Measurements from ENCODE around the gene C4B.

C4B gene

DNA sequence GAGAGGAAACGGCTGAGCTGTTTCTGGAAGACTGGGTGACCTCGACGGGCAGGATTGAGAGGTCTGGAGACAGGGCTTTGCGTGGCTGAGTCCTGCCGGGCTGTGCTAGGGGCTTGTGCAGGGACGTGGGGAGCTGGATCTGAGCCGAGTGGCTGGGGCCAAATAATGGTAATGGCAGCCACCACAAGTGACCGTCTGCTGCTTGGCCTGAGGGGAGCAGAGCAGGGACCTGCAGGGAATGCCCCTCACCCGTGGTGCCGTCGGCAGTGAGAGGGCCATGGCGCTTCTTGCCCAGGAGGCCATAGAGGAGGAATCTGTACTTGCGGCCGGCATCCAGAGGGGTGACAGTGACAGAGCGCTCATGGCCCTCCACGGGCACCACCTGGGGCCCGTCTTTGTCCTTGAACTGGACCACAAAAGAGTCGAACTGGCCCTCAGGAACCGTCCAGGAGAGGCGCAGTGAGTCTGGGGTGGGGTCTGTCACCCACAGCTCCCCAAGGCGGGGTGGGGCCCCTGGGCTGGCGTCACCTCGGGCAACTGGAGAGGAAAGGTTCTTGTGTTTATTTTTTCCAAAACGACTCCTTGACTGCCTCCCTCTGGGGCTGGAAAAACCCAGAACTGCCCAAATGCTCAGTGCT lies 55.4 kb downstream of the C4B start:
- DNase-seq (ENCODE audit: low read depth, low spot score), result no peak
- H3K4me3 ChIP-seq (ENCODE audit: low read length), result no peak overlapping the region

DNA sequence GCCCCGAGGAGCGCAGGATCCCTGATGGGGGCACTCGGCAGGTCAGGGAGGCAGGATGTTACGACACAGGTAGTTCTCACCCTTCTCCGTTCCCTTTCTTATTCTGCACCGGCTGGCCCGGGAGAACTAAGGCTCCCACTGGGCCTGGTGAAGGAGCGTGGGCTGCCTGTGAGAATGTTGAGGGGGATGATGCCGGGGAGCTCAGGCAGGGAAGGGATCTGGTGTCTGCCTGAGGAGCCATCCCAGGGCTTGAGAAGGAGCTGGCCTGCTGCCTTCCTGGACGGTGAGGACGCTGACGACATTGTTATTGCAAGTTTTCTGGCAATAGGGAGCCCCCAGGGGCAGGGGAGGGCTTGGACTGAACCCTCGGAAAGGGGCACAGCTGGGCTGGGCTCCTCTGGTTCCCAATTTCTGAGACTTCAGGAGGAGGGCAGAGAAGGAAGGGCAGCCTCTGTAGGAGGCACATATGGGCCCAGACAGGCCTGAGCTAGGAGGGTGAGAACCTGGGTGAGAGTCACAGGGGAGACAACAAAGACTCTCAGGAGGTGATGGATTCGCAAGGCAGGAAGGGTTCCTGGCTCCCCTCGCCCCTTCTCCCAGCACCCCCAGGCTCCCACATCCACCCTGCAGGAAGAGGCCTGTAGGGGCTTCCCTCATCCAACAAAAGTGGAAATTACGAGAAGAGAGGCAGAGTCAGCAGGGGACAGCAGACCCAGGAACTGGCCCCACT lies 56.4 kb downstream of the C4B start:
- no peak for DNase-seq (ENCODE audit: low read depth, low spot score)
- no peak overlapping the region for H3K4me3 ChIP-seq (ENCODE audit: low read length)

DNA sequence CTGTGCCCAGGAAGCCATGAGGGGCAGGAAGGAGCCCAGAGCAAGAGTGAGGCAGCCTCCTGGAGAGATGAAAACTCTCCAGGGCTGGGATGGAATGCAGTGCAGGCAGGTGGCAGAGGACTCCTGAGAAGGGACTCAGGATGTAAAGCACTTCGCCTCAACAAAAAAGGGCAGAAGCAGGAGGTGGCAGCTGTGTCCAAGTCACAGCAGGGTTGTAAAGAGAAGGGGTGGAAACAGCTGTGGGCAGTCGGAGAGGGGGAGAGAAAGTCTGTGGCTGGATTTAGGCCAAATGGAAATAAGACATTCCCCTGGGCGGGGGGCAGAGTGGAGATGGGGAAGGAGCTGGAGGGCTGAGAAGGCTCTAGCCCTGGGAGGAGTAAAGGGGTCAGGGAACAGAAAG lies 58.5 kb downstream of the C4B start:
- no peak overlapping the region for H3K4me3 ChIP-seq (ENCODE audit: low read length)
- no peak for DNase-seq (ENCODE audit: low read depth, low spot score)

DNA sequence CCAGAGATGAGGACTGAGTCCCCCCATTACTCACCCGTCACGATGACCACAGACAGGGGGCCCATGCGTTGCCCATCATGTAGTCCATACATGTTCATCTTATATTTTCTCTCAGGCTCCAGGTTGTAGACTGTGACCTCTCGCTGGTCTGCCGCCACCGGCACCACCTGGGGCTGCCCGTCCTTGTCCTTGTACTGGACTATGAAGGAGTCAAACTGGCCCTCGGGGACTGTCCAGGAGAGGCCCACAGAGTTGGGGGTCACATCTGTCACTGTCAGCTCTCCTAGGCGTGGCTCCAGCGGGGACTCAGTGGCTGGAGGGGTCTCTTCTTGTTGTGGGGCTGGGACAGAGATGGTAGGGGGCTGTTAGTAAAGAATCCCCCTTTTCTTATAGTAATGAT lies 59.0 kb downstream of the C4B start:
- no peak for DNase-seq (ENCODE audit: low read depth, low spot score)
- no peak overlapping the region for H3K4me3 ChIP-seq (ENCODE audit: low read length)

DNA sequence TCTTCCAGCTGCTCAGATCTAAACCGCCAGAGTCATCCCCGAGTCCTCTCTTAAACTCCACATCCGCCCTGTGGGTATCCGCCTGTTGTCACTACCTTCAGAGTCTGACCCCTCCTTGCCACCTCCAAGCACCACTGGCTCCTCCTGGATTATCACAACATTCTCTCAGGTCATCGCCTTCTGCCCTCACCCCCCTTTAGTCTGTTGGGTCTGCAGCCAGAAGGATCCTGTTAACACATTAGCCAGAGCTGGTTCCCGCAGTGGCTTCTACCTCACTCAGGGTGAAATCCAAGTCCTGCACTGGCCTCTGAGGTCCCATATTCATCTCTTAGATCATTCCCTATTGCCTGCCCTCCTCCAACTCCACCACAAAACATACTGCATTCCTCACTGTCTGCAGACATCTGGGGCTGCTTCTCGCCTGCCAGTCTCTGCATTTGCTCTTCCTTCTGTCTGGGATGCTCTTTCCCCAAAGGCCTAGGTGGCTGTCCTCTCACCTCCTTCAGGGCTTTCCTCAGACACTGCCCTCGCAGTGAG lies 60.5 kb downstream of the C4B start:
- no peak for DNase-seq (ENCODE audit: low read depth, low spot score)
- no peak overlapping the region for H3K4me3 ChIP-seq (ENCODE audit: low read length)

DNA sequence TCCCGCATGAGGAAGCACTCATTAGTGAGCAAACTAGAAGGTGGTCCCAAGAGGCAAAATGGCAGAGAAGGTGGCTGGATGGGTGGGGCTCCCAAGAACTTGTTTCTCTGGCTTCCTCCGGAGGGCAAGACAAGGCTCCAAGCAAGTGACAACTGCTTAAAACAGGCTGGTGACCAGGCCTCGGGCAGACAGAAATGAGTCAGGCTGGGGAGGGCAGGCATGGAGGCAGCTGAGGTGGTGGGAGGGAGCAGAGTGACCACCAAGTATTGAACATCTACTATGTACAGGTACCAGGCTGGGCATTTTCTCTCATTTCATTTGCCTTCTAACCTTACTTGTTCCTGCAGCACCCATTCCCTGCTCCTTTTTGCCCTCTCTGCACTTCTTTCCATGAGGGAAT lies 61.2 kb downstream of the C4B start:
- no peak overlapping the region for H3K4me3 ChIP-seq (ENCODE audit: low read length)
- DNase-seq (ENCODE audit: low read depth, low spot score), result no peak

DNA sequence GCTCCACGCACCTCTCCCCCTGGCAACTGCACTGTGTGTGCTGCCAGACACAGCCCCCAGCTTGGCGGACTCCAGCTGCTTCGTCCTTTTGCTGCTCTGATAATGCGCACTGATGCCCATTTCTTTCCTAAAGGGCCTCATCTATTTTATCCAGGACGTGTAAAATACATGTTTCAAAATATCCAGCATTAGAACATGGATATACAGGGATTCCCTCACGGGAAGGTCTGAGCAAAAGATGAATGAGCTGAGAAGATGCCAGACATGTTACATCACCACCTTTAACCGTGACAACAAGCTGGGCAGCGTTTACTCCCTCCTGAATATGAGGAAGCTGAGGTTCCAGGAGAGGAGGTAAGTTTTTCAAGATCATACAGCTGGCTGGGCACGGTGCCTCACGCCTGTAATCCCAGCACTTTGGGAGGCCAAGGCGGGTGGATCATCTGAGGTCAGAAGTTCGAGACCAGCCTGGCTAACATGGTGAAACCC lies 61.8 kb downstream of the C4B start:
- DNase-seq (ENCODE audit: low read depth, low spot score), result no peak
- H3K4me3 ChIP-seq (ENCODE audit: low read length), result no peak overlapping the region

DNA sequence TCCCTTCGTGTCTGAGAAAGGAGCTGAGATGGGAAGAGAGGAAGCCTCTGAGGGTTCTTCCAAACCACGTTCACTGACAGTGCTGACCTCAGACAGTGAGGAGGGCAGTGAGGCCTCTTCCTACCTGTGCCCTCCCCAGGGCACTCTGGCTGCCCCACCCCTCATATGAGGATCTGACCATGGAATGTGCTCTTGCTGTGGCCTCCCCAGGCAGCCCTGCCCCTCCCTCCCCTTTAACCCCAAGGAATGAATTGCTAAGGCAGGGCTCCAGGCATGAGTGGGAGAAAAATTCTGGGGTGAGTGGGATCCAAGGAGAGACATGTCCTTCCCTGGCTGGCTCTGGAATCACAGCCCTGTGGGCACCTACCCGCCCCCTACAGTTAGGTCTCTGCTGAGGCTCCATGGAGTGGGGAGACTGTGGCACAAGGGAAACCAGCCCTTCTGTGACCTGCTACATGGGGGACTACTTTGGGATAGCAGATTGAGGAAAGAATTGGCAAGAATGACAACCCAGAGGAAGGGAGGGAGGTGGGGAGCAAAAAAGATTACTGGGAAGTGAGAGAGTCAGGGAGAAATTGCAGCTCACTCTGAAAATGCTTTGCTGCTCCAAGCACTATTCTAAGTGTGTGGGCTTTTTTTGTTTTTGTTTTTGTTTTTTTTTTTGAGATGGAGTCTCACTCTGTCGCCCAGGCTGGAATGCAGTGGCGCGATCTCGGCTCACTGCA lies 65.1 kb downstream of the C4B start:
- no peak for DNase-seq (ENCODE audit: low read depth, low spot score)
- no peak overlapping the region for H3K4me3 ChIP-seq (ENCODE audit: low read length)

DNA sequence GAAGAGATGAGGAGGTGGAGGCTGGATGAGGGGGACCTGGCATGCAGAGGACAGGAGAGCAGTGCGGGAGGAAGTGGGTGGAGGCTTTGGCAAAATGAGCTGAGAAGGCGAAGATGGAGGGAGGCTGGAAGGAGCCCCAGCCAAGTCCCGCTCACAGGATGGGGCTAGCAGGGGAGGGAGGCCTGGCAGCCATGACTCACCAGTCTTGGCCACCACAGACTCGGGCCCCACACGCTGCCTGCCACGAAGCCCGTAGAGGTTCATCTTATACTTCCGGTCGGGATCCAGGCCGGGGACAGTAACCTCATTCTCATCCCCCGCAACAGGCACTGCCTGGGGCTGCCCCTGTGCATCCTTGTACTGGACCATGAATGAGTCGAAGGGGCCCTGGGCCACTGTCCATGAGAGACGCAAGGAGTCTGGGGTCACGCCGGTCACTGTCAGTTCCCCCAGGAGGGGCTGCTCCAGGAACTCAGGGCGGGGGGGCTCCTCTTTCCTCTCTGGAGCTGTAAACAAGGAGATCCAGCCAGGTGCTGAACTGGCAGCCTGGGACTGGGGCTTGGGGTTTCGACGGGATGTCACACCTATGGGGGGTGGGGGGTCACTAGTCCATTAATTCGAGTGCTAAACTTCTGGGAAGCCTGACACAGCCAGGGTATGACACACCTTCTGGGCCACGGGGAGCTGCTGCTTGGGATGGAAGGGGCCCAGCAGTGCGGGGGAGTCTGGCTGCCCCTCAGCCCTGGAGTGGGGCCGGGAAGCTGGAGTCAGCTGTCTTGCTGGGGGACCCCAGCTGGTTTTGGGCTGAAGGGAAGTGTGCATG lies 66.8 kb downstream of the C4B start:
- no peak overlapping the region for H3K4me3 ChIP-seq (ENCODE audit: low read length)
- no peak for DNase-seq (ENCODE audit: low read depth, low spot score)

DNA sequence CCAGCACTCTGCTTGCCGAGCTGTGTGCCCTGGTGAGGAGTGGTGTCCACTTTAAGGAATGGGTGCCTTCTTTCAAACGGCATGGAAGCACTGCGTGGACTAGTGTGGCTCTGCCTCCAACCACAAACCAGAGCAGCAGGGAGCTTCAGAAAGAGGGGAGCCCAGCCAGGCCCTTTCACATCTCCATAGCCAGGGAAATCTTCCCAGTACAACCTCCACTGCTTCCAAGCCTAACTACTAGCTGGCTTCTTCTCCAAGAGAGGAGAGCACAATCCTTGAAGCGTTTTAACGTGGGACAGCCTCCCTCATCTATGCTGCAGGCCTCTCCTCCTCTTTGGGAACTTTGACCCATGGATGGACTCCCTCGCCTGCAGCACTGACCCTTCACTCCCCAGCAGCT lies 67.9 kb downstream of the C4B start:
- no peak for DNase-seq (ENCODE audit: low read depth, low spot score)
- no peak overlapping the region for H3K4me3 ChIP-seq (ENCODE audit: low read length)

DNA sequence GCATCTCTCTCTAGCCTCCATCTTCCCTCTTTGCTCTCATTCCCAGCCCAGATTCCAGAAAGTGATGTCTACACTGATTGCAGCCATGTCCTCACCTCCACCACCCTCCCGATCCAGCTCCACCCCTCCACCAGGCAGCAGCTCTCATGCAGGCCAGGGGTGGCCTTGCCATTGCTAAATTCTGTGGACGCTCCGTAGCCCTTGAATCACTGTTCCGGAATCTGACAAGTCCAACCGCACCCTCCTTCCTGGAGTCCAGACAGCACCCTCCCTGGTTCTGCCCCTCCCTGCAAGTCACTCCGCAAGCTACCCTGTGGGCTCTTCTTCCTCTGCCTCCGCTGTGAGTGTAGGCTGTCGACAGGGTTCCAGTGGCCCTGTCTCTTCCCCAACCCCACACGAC lies 68.3 kb downstream of the C4B start:
- no peak for DNase-seq (ENCODE audit: low read depth, low spot score)
- no peak overlapping the region for H3K4me3 ChIP-seq (ENCODE audit: low read length)

DNA sequence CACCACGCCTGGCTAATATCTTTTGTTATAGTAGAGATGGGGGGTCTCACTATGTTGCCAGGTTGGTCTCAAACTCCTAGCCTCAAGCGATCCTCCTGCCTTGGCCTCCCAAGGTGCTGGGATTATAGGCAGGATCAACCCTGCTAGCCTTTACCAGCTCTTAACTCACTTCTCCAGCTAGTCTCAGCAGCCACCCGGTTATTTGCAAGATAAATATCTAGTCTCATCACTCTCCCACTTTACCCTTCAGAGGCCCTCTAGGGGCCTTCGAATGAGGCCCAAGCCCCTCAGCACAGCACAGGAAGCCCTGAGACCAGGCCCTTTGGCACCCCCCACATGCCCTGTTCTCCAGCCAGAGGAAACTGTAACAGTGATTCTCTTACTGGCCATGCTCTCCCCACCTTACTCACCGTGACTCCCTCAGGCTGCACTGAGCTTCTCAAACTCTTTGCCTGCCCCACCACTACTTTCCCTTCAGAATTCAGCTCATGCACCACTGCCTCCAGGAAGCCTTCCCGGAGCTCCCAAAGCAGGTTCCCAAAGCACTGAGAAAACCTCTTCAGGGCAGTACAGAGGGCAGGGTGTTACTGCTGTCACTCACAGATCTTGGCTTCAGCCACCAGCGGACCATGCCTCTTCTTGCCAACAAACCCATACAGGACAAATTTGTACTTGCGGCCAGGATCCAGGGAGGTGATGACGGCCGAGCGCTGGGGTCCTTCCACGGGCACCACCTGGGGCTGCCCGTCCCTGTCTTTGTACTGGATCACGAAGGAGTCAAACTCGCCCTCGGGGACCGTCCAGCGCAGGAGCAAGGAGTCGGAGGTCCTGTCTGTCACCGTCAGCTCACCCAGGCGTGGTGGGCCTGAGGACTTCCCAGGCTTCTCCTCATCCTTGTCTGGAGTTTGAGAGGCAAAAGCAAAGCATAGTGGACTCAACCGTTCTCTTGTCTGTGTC lies 69.5 kb downstream of the C4B start:
- H3K4me3 ChIP-seq (ENCODE audit: low read length), result no peak overlapping the region
- DNase-seq (ENCODE audit: low read depth, low spot score), result no peak

DNA sequence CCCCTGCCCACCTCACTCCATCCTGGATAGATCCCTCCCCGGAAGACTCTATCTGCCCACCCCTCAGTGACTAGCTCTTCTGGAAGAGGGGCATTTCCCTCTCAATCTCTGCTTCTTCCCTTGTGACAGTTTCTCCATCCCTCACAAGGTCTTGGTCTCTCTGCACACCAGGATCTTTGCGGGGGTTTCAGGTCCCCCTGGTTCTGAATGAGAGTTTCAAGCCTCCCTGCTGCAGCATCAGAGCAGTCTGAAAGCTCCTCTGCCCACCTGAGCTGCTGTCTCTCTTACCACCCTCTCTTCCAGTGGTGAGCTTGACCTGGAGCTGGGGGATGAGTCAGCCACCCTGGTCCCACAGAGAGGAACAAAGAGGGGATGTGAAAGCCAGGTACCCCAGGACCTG lies 70.2 kb downstream of the C4B start:
- no peak overlapping the region for H3K4me3 ChIP-seq (ENCODE audit: low read length)
- DNase-seq (ENCODE audit: low read depth, low spot score), result no peak
